Stimulated activated CD8-positive, alpha-beta memory T cell treated with anti-CD3 and anti-CD28 coated beads, Interleukin-12 subunit alpha, Interleukin-12 subunit beta, amount 100 ng/mL, for 1 hour (primary cell): ENCODE measurements around the gene IFITM5.
"Not testable (repeated sequence)": the region's sequence is repeated elsewhere in the genome, so short reads cannot be mapped to it uniquely, and the experiment has no call there.

Experiments
- DNase-seq: peaks from one replicate; pipeline ENCODE4 v3.0.0-alpha.2; 2020; ENCODE audit warnings: low read depth

IFITM5 gene

DNA sequence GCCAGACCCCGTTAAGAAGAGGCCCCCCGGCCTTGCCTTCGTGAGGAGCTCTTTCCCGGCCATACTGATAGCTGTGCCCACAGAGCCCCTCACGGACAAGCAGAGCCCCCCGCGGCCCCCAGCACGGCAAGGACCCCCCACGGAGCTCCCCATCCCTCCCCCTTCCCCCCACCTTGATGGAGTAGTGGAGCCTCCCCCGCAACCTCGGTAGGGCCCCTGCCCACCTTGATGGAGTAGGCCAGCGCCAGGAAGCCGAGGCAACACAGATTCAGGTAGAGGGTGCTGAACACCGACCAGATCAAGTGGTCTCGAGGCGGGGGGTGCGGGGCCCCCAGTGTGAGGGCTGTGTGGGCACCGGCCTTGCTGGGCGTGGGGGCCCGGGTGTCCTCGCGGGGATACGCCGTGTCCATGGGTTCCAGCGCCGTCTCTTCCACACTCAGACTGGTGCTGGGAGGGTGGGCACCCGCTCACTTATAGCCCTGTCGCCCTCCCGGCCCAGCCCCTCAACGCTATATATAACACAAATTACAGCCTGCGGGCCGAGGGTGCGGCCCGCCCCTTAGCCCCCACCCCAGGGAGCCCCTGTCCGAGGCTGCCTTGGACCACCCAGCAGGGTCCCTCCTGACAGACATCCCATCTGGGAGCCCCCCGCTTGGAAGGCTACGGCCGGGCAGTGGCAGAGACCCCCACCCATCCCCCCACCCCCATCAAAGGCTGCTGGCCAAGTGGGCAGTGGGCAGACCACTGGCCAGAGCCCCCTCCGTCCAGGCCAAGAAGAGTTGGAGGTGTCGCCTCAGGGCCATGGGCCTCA lies at the start of gene IFITM5:
IFITM5 (minus strand) TSS at position 446 of the 811 bp plus-strand sequence; CDS start at position 410, 36 bp downstream.
- DNase-seq: peak; percentile 57

DNA sequence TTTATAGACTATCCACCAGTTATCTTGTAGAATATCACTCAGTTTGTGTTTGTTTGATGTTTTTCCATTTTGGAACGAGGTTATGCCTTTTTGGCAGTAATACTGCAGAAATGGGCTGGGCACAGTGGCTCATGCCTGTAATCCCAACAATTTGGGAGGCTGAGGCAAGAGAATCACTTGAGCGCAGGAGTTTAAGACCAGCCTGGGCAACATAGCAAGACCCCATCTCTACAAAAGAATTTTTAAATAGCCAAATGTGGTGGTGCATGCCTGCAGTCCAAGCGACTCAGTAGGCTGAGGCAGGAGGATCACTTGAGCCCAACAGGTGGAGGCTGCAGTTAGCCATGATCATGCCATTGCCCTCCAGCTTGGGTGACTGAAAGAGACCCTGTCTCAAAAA lies 47.2 kb upstream of the IFITM5 start:
- no peak for DNase-seq

DNA sequence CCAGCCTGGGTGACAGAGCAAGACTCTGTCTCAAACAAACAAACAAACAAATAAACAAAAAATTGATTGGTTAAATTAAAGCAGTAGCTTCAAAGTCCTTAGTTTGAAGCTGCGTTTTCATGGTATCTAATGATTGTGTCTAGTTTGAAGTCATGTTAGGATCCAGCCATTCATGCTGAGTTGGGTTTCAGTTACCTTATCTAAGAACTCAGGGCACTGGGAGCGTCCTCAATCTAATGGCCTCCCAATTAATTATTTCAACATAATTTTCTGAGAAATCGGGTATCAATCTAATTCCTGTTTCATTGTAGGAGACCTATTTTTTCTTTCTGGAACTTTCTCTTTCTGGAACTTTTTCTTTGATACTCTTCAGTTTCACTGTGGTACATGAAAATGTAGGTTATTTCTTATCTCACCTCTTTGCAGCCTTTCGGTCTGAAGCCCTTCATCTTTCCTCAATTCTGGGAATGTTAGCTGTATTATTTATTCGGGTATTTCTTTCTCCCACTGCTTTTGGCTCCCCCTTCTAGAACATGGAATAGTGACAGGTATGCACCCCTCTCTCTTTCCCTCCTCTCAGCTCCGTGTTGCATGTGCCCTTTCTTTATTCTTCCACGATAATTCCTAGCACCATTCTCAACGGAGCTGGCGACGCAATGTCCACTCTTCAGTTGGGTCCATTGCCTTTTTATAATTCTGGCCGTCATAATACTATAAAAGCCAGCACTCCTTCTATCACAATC lies 45.7 kb upstream of the IFITM5 start:
- no peak for DNase-seq

DNA sequence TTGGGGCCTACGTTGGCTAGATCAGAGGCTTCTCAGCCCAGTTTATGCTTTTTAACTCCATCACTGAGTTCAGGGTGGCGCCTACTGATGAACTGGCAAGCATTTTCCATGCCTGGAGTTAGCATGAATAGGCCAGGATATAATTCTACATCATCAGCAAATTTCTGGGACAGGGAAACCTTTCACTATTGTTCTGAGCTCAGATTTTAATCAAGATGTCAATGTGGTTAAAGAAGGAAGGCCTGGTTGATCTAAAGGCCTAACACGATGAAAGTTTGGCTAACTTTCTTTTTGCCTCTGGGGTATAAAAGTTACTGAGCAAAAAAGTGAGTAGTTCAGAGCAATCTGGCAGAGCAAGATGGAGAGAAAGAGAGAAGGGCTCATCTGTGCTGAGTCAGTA lies 43.0 kb upstream of the IFITM5 start:
- DNase-seq: no peak

DNA sequence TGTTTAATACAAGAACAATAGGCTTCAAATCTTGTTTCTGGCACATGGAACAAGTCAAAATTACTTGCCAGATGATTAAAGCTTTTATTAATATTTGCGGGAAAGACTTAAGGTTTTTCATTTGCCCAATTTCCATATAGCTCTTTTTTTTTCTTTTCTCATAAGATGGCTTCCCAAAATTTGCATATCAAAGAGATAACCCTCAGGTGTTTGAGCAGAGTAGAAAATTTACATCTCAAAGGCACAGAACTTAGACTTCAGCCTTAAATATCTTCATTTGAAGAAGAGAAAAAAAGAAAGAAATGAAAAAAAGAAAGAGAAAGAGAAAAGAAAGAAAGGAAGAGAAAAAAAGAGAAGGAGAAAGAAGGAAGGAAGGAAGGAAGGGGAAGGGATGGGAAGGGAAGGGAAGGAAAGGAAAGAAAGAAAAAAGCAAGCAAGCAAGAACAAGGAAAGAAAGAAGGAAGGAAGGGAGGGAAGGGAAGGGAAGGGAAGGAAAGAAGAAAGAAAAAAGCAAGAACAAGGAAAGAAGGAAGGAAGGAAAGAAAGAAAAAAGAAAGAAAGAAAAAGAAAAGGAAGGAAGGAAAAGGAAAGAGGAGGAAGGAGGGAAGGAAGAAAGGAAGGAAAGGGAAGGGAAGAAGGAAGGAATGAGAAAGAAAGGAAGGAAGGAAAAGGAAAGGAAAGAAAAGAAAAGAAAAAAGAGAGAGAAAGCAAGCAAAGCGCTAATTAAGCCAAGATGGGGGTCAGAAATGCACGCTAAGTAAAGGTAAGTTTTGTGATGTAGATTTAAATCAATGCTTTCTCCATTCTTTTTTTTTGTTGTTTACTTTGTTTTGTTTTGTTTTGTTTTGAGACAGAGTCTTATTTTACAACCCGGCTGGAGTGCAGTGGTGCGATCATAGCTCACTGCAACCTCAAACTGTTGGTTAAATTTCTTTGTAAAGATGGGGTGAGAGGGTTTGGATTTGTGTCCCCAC lies 41.5 kb upstream of the IFITM5 start:
- no peak for DNase-seq

DNA sequence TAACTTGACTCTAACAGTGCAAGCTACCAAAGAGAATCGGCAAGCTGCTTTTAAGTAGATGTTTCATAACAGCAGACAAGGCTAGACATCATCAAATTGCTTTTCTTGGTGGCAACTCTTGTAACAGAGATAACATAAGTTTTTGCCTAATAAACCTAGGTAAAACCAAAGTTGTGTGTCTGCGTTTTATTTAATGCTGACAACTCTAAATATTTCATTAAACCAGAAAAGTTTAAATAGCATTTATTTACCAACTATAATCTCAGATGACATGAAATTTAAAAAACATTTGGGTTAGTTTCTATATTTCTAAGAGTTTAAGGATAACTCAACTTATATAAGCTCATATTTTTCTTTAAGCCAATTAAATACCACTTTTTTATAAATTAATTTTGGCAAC lies 40.6 kb upstream of the IFITM5 start:
- no peak for DNase-seq

DNA sequence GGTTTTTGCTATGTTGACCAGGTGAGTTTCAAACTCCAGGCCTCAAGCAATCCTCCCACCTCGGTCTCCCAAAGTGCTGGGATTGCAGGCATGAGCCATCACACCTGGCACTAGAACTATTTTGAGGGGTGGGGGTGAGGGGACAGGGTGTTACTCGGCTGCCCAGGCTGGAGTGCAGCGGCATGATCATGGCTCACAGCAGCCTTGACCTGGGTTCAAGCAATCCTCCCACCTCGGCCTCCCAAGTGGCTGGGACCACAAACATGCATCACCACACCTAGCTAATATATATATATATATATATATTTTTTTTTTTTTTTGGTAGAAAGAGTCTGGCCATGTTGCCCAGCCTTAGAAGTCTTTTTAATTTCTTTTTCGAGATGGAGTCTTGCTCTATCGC lies 38.4 kb upstream of the IFITM5 start:
- no peak for DNase-seq

DNA sequence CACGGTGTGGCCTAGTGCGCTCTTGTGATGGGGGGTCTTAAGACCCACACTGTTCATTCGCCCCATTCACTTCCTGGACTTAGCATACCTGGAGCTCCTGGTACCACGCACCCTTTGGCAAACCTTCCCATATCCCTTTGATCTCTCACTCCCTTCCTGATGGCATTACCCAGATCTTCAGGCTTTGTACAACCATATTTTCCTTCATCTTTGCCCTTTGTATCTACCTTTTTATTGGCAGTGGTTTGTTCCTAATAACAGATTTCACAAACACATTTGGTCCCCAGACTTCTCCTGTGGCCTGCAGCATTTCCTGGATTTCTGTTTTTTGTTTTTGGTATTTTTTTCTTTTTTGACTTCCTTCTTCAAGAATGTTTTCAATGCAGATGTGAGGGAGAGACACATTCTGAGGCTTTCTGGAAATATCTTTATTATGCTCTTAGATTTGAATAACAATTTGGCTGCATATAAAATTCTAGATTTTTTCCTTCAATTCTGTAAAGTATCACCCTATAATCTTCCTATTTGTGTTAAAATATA lies 37.4 kb upstream of the IFITM5 start:
- DNase-seq: no peak

DNA sequence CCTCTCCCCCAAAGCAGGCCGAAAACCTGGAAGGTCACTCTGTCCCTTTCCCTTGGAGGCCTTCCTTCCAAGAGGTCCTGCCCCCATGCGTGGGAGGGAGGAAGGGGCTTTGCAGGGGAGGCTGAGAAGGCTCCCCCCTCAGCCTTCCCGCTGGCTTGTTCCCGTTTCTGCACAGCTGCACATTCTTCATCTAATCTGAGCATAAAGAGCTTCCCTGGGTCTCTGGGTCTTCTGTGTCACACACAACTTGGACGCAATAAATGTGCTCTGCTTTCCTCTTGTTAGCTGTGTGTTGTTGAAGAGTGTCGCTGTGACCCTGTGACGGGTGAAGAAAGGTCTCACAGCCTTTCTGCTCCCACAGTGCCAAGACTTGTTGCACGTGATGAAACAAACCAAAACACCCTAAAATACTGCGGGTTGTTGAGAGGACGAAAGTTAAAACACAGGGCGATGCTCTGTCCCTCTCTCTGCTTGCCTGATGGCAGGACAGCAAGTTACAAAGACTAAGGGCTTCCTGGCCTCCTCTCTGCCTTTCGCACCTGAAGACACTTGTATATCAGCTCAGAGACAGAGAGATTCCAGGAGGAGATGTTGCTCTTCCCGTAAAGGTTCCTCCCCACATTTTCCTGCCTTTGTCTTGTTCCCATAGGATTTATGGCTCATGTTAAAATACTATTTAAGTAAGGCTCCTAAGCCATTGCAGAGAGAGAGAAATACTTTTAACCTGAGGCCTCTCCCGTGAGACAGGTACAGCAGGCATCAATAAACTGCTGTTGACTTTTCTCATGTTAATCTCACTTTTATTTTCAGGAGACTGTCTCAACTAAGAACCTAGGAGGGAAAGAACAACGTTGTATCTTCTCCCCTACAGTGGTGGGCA lies 36.7 kb upstream of the IFITM5 start:
- DNase-seq: no peak

DNA sequence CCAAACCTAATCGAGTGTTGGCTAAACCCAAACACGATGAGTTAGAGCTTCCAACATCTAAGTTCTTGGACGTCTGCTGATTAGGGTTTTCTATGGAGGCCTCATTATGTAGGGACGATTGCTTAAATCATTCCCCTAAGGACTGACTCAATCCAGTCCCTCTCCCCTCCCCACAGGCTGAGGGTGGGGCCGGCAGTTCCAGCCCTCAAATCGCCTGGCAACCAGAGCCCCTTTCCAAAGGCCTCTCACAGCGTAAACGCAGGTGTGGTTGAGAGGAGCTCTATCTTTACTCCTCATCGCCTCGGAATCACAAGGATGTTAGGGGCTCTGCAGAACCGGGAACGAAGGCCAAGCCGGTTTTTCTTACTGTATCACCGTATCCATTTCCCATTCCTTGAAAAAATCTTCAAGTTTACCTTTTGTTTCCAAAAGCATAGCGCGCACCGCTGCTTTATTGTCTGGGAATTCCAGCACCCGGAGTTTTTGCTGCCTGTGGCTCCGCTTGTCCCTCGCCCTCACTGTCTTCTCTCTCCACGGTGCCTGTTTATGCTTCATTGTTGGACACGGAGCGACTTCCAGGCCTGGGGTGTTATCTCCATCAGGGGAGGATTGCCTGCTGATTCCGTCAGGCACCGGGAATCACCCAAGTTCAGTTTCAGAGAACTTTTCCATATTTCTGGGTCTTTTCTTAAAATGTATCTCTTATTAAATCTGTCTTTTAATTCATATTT lies 35.1 kb upstream of the IFITM5 start:
- no peak for DNase-seq

DNA sequence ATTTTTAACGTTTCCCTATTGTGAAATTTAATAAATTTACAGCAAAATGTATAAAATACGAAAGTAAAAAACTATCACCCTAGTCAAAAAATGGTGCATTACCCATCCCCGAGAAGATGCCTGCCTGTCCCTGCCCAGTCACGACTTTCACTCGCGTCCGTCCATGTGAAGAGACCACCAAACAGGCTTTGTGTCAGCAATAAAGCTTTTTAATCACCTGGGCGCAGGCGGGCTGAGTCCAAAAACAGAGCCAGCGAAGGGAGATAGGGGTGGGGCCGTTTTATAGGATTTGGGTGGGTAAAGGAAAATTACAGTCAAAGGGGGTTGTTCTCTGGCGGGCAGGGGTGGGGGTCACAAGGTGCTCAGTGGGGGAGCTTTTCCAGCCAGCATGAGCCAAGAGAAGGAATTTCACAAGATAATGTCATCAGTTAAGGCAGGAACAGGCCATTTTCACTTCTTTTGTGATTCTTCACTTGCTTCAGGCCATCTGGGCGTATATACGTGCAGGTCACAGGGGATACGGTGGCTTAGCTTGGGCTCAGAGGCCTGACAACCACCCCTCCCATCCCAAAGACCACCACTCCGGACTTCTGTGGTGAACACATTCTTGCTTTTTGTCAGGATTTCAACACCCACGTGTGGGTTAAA lies 34.4 kb upstream of the IFITM5 start:
- not testable (repeated sequence) for DNase-seq

DNA sequence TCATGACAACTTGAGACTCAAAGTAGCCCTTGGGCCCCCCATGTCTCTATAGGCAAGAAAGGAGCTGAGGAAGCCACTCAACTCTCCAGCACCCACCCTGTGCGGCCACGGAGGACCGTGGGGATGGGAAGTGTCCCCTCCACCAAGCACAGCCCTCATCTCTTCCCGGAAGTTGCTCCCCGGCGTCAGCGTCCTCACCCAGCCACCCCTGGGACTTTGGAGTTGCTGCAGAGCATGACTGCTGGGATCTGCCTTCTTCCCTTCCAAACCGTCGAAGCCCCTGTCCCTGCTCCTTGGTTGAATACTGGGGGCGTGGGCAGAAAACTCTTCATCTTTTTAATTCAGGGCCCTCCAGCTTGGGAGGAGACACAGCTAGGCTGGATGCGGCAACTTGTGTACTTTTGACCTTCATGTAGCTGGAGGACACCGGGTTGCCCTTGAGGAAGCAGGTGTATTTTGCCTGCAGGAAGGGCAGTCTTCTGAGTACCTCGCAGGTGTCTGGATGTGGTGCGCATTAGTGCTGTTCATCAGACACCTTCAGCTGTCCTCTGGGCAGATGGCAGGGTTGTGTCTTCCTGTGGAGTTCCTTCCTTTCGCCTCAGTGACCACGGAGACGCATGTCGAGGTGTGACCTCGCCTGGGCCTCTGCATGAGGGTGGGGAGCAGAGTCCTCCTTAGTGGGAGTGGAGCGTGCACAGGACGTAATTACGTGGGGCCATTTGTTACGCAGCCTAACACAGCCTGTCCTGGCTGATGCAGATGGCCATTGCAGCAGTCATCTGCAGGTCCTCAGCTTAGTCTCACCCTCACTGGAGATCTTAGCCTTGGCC lies 33.5 kb upstream of the IFITM5 start:
- no peak for DNase-seq

DNA sequence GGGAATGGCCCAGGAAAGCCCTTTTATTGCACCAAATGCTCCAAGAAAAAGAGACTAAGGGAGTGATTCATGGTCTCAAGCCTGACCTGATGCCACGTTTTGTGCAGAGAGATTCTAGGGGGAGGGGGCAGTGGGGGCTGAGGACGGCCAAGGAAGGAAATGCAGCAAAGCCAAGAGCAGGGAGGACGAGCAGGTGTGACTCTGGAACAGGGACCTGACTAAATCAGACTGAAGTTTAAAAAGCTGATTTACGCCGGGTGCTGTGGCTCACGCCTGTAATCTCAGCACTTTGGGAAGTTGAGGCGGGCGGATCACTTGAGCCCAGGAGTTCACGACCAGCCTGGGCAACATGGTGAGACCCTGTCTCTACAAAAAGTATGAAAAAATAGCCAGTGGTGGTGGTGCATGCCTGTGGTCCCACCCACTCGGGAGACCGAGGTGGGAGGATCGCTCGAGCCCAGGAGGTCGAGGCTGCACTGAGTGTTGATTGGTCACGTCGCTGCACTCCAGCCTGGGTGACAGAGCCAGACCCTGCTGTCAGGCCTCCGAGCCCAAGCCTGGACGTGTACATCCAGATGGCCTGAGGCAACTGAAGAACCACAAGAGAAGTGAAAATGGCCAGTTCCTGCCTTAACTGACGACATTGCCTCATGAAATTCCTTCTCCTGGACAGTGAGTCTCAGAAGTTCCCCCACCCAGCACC lies 32.2 kb upstream of the IFITM5 start:
- DNase-seq: no peak

DNA sequence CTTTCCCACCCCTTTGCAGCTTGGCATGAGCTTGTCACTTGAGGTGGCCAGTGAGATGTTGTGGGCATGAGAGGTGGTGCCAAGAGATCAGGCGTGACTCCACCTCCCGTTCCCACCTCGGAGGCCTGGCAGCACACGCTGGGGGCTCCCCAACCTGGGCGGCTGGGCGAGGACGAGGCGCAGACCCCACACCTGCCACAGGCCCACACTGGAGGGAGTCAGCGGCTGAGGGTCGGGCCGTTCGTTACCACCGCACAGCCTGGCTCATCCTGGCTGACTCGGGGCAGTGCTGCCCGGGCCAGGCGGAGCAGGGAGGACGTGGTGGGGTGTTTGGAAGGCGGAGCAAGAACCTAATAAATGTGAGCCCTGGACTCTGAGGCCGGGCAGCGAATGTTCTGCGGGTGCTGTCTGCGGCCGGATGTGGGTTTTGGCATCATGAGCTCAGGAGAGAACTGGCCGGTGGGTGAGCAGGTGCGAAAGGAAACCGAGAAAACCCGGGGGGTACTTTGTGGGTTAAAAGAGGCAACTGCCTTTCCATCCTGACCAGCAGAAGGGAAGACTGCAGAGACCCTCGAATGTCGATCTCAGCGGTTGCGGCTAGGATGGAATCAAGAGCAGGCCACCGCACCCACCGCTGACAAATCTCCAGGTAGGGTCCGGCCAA lies 31.5 kb upstream of the IFITM5 start:
- no peak for DNase-seq

DNA sequence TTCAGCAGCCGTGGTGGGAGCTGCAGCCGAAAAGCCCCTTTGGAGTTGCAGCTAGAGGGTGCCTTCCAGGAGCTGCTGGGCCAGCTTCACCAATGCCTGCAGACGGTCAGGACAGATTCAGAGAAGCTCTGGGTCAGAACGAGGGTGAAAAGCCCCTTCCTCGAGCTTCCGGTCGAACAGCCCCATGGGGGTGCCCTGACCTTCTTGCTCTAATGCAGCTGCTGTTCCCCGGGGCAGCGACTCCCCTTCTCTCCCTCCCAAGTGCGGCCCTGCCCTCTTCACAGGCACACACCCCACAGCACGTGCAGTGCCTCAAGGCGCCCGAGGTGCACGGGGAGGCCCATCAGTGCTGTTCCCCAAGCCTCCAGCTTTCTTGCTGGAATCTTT lies 31.0 kb upstream of the IFITM5 start:
- no peak for DNase-seq

DNA sequence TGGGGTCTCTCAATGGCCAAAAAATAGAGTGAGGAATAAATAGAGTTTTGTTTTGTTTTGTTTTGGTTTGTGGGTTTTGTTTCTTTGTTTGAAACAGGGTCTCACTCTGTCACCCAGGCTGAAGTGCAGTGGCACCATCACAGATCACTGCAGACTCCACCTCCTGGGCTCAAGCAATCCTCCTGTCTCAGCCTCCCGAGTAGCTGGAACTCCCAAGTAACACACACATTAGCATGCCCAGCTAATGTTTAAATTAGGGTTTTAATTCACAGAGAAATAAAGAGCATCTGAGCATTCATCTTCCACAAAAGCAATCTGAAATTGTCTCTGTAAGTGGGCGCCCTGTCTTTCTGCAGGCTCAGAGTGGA lies 30.5 kb upstream of the IFITM5 start:
- no peak for DNase-seq

DNA sequence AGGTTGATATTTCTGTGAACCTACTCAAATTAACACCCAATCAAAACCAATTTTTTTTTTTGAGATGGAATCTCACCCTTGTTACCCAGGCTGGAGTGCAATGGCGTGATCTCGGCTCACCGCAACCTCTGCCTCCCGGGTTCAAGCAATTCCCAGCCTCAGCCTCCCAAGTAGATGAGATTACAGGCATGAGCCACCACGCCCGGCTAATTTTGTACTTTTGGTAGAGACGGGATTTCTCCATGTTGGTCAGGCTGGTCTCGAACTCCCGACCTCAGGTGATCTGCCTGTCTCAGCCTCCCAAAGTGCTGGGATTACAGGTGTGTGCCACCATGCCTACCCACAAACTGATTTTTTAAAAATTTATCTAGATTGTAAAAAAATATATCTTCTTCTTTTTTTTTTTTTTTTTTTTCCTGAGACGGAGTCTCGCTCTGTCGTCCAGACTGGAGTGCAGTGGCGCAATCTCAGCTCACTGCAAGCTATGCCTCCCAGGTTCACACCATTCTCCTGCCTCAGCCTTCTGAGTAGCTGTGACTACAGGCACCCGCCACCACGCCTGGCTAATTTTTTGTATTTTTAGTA lies 29.3 kb upstream of the IFITM5 start:
- DNase-seq: not testable (repeated sequence)
